Measurements from ENCODE around the gene TAC3.
"Not testable (repeated sequence)": the region's sequence is repeated elsewhere in the genome, so short reads cannot be mapped to it uniquely, and the experiment has no call there.

DNA sequence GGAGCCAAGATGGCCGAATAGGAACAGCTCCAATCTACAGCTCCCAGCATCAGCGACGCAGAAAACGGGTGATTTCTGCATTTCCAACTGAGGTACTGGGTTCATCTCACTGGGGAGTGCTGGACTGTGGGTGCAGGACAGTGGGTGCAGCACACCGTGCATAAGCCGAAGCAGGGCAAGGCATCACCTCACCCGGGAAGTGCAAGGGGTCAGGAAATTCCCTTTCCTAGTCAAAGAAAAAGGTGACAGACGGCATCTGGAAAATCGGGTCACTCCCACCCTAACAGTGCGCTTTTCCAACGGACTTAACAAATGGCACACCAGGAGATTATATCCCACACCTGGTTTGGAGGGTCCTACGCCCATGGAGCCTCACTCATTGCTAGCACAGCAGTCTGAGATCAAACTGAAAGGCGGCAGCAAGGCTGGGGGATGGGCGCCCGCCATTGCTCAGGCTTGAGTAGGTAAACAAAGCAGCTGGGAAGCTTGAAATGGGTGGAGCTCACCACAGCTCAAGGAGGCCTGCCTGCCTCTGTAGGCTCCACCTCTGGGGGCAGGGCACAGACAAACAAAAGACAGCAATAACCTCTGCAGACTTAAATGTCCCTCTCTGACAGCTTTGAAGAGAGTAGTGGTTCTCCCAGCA lies 50.2 kb downstream of the TAC3 start:
- TF ChIP-seq, protein P1, sequence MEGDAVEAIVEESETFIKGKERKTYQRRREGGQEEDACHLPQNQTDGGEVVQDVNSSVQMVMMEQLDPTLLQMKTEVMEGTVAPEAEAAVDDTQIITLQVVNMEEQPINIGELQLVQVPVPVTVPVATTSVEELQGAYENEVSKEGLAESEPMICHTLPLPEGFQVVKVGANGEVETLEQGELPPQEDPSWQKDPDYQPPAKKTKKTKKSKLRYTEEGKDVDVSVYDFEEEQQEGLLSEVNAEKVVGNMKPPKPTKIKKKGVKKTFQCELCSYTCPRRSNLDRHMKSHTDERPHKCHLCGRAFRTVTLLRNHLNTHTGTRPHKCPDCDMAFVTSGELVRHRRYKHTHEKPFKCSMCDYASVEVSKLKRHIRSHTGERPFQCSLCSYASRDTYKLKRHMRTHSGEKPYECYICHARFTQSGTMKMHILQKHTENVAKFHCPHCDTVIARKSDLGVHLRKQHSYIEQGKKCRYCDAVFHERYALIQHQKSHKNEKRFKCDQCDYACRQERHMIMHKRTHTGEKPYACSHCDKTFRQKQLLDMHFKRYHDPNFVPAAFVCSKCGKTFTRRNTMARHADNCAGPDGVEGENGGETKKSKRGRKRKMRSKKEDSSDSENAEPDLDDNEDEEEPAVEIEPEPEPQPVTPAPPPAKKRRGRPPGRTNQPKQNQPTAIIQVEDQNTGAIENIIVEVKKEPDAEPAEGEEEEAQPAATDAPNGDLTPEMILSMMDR (IDR thresholded peaks at IDR 0.05; ENCODE audit: insufficient read depth, low read depth, low read length) = not testable (repeated sequence)
- not testable (repeated sequence) for TF ChIP-seq EZH2 (IDR thresholded peaks at IDR 0.05; ENCODE audit: insufficient read depth, low read length)
